Measurements from ENCODE around the gene CYB5A. TPM values are rescaled to one million over a fixed set of nuclear protein-coding genes. Genes with fewer than 3 reads are reported as not detected.

CYB5A gene
- total RNA-seq, 4 donors from 2014 or later: 360 to 826 (median 618) TPM

DNA sequence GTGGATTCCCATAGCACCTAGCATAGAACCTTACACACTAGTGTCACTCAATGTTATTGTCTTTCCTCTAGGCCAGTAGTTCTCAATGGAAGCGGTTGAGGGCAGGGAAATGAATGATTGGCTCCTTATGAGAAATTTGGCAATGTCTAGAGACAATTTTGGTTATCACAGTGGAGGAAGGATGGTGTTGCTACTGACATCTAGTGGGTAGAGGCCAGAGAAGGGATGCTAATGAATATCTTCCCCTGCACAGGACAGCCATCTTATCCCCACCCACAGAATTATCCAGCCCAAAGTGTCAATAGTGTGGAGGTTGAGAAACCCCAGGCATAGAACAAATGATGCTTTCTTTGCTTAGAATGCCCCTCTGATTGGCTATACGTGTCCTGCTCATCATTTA, 39.6 kb upstream of the CYB5A start:
- TF ChIP-seq CTCF (IDR thresholded peaks at IDR 0.05; ENCODE audit: low read depth): no peak

- TF ChIP-seq CTCF (IDR thresholded peaks at IDR 0.05; ENCODE audit: low read depth): no peak
Measured at GRCh38 chr18:74329688-74330205, 38.0 kb upstream of the CYB5A start.

- no peak for TF ChIP-seq CTCF (IDR thresholded peaks at IDR 0.05; ENCODE audit: low read depth)
Measured at GRCh38 chr18:74328206-74328605, 36.4 kb upstream of the CYB5A start.

DNA sequence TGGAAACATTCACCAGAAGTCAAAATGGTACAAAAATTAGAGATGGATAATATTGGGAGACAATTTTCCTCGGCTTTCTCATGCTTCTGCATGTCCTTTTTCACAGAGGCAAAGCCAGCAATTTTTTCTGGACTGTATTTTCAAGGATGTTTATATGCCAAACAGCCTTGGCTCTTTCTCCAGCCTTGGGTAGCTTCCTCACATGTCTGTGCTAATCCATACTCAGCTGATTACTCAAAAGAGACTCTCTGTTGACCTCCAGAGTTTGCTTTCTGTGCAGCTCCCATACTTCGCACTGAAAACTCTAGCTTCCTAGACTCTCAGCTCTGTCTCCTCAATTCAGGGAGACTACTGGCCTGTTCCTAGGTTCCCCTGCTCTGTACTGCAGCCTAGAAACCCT, 34.5 kb upstream of the CYB5A start:
- TF ChIP-seq CTCF (IDR thresholded peaks at IDR 0.05; ENCODE audit: low read depth): no peak

- no peak for TF ChIP-seq CTCF (IDR thresholded peaks at IDR 0.05; ENCODE audit: low read depth)
Measured at GRCh38 chr18:74316257-74317170, 24.8 kb upstream of the CYB5A start.

GRCh38 chr18:74315464-74316256, 23.9 kb upstream of the CYB5A start, which contains the start of gene C18orf63:
Gene C18orf63, plus strand, starts transcription at chr18:74315839. Its CDS starts 2,027 bp downstream, at chr18:74317866.
- TF ChIP-seq CTCF (IDR thresholded peaks at IDR 0.05; ENCODE audit: low read depth): no peak

Measured in subcutaneous adipose tissue (tissue), 4 donors.